Osteoblast (primary cell): Measurements from ENCODE around the gene PKMYT1. TPM values are rescaled to one million over a fixed set of nuclear protein-coding genes. Genes with fewer than 3 reads are reported as not detected.

Experiments
- DNase-seq: peaks from one replicate; pipeline ENCODE4 v3.0.0; 2011; ENCODE audit warnings: low spot score, mixed read lengths; ENCODE audit not compliant: insufficient read length; ENCODE audit errors: missing footprints
- H2AFZ ChIP-seq: 2 replicates; pipeline ENCODE4 v1.6.0; 2011; ENCODE audit warnings: mild to moderate bottlenecking, low read length
- H3K27ac ChIP-seq: 2 replicates; pipeline ENCODE4 v1.5.1; 2011; ENCODE audit warnings: mild to moderate bottlenecking, low read depth, low read length, moderate library complexity
- H3K27me3 ChIP-seq: 2 replicates; pipeline ENCODE4 v1.6.0; 2012; ENCODE audit warnings: mild to moderate bottlenecking, control low read depth, inconsistent platforms, low read length, moderate library complexity; ENCODE audit not compliant: insufficient read depth
- H3K36me3 ChIP-seq: 2 replicates; pipeline ENCODE4 v1.5.1; 2011; ENCODE audit warnings: mild to moderate bottlenecking, low read length, control low read depth, moderate library complexity; ENCODE audit not compliant: insufficient read depth
- H3K4me1 ChIP-seq: 2 replicates; pipeline ENCODE4 v1.5.1; 2011; ENCODE audit warnings: mild to moderate bottlenecking, low read length, control low read depth, moderate library complexity; ENCODE audit not compliant: insufficient read depth
- H3K4me2 ChIP-seq: 2 replicates; pipeline ENCODE4 v1.6.0; 2011; ENCODE audit warnings: mild to moderate bottlenecking, low read length; ENCODE audit not compliant: insufficient read depth
- H3K4me3 ChIP-seq: fragments of 200-600 bp; sonication (generic); 3 replicates; pipeline ENCODE4 v1.5.1; 2012; ENCODE audit warnings: mild to moderate bottlenecking, low read length, inconsistent platforms; ENCODE audit not compliant: insufficient read depth
- H3K79me2 ChIP-seq: 2 replicates; pipeline ENCODE4 v1.6.0; 2012; ENCODE audit warnings: mild to moderate bottlenecking, low read length, control low read depth, inconsistent platforms; ENCODE audit not compliant: insufficient read depth
- H3K9me3 ChIP-seq: 2 replicates; pipeline ENCODE4 v1.5.1; 2011; ENCODE audit warnings: low read depth, low read length, control low read depth
- H4K20me1 ChIP-seq: 2 replicates; pipeline ENCODE4 v1.6.0; 2012; ENCODE audit warnings: mild to moderate bottlenecking, low read length, control low read depth; ENCODE audit not compliant: insufficient read depth
- total RNA-seq: library from RNA; depleted of rRNA; stranded (reverse); fragments of >200 nt; gene quantifications from 2 replicates; pipeline ENCODE4 v1.2.3, GENCODE V29; 2012
- TF ChIP-seq, protein P1 (sequence below): IDR thresholded peaks from 2 replicates; pipeline ENCODE4 v1.5.1; 2011; ENCODE audit warnings: mild to moderate bottlenecking, low read depth, low read length, moderate library complexity; ENCODE audit errors: extremely low read depth

Gene PKMYT1
- total RNA-seq, 1 donor = 1.4 TPM

DNA sequence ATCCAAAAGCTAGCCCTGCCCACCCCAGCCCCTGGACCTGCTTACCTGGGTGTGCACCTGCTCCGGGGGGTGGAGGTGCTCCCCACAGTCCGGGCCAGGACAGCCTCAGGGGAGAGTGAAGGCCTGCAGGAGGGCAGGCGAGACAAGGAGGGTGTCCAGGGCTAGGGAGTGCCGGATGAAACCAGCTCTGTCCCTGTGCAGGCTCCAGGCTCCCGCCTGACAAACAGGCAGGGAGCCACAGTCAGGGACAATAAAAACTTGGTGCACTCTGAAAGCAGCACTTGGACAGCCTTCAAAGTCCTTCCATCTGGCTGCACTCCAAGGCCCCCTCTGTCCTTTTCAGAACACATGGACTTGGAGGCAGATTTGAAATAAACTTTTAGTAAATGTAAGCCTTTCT is 7.2 kb downstream of the PKMYT1 start:
- Histone ChIP-seq H2AFZ (no peak overlapping the region), H3K27ac (no peak overlapping the region), H4K20me1 (peaks cover 12% of the 10 kb centered on the region), H3K79me2 (peaks cover 2% of the 10 kb centered on the region), H3K4me1 (peaks cover 4% of the 10 kb centered on the region), H3K27me3 (peaks cover 2% of the 10 kb centered on the region), H3K36me3 (no peaks in the 10 kb centered on the region), H3K4me3 (no peak overlapping the region), H3K9me3 (no peaks in the 10 kb centered on the region), H3K4me2 (no peak overlapping the region)
- TF ChIP-seq, protein P1, sequence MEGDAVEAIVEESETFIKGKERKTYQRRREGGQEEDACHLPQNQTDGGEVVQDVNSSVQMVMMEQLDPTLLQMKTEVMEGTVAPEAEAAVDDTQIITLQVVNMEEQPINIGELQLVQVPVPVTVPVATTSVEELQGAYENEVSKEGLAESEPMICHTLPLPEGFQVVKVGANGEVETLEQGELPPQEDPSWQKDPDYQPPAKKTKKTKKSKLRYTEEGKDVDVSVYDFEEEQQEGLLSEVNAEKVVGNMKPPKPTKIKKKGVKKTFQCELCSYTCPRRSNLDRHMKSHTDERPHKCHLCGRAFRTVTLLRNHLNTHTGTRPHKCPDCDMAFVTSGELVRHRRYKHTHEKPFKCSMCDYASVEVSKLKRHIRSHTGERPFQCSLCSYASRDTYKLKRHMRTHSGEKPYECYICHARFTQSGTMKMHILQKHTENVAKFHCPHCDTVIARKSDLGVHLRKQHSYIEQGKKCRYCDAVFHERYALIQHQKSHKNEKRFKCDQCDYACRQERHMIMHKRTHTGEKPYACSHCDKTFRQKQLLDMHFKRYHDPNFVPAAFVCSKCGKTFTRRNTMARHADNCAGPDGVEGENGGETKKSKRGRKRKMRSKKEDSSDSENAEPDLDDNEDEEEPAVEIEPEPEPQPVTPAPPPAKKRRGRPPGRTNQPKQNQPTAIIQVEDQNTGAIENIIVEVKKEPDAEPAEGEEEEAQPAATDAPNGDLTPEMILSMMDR = no peak
- no peak for DNase-seq

DNA sequence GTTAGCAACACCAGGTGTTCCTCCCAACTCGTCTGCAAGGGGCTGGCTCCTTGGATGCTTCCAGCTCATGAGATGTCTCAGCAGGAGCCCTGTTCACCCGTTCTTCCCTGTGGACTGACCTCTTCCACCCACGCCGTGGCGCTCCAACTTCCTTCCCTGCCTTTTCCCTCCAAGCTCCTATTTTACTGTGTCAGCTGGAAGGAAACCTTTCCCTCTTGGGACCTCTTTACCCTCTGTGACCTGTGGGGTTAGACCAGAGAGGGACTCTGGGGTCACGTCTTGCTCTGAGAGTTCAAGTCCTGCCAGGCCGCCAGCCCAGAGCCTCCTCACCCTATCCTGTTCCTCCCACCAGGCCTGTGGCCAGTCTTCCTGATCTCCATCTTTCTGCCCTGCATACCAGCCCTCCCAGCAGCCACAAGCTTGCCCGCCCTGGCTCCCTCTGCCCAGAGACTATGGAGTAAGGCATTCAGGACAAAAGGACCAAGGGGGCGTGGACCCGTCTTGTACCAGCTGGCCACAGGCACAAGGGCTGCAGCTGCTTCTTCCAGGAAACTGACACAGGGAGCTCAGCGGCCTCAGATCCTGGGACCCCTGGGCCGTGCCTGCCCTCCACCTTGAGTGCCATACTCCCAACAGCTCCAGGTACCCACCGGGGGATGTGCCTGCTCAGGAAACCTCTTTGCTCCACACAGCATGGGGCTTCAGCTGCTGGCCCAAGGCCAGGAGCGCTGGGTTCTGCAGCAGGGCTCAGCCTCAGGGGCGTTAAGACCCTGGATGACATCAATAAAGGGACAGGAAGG is 8.1 kb downstream of the PKMYT1 start:
- Histone ChIP-seq H2AFZ (no peak overlapping the region), H3K79me2 (peaks cover 2% of the 10 kb centered on the region), H3K4me1 (peaks cover 4% of the 10 kb centered on the region), H3K9me3 (no peaks in the 10 kb centered on the region), H3K27ac (no peak overlapping the region), H3K27me3 (peaks cover 11% of the 10 kb centered on the region), H3K4me2 (no peak overlapping the region), H3K36me3 (no peaks in the 10 kb centered on the region), H3K4me3 (no peak overlapping the region), H4K20me1 (peaks cover 12% of the 10 kb centered on the region)
- TF ChIP-seq, protein P1 = no peak
- DNase-seq = no peak

DNA sequence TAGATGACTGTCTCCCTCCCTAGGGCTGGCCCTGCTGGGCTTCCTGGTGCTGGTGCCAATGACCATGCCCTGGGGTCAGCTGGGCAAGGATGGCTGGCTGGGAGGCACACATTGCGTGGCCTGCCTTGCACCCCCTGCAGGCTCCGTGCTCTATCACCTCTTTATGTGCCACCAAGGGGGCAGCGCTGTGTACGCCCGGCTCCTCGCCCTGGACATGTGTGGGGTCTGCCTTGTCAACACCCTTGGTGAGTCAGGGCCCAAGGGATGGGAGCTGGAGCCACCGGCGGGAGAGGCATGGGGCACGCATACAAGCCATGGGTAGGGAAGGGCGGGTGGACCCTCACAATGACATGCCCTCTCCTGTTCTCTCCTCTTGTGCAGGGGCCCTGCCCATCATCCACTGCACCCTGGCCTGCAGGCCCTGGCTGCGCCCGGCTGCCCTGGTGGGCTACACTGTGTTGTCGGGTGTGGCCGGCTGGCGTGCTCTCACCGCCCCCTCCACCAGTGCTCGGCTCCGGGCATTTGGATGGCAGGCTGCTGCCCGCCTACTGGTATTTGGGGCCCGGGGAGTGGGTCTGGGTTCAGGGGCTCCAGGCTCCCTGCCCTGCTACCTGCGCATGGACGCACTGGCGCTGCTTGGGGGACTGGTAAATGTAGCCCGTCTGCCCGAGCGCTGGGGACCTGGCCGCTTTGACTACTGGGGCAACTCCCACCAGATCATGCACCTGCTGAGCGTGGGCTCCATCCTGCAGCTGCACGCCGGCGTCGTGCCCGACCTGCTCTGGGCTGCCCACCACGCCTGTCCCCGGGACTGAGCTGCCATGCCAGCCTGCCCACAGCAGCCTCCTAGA is 8.9 kb downstream of the PKMYT1 start:
- Histone ChIP-seq H3K36me3 (no peaks in the 10 kb centered on the region), H3K4me3 (no peak overlapping the region)

More for the DNA sequence above, 8.9 kb downstream of the PKMYT1 start:
- no peak overlapping the region for H2AFZ ChIP-seq
- H3K79me2 ChIP-seq = peaks cover 2% of the 10 kb centered on the region
- H3K4me1 ChIP-seq = peaks cover 4% of the 10 kb centered on the region
- no peak for DNase-seq
- no peaks in the 10 kb centered on the region for H3K9me3 ChIP-seq
- no peak overlapping the region for H3K27ac ChIP-seq
- H3K27me3 ChIP-seq = peaks cover 15% of the 10 kb centered on the region
- TF ChIP-seq, protein P1 = no peak
- peaks cover 12% of the 10 kb centered on the region for H4K20me1 ChIP-seq
- no peak overlapping the region for H3K4me2 ChIP-seq
